Activated T-helper 2 cell treated with anti-CD3 and anti-CD28 coated beads, Interferon-gamma antibody, Interleukin-2, Interleukin-4, amounts not matched to agents 10 μg/mL and 5 μg/mL and 100 μg/mL, durations not matched to agents 14 hours and 24 hours and 36 hours (primary cell): ENCODE data around the gene SLC7A8. TPM values are rescaled to one million over a fixed set of nuclear protein-coding genes. Genes with fewer than 3 reads are reported as not detected.
"Not testable (repeated sequence)": the region's sequence is repeated elsewhere in the genome, so short reads cannot be mapped to it uniquely, and the experiment has no call there.

Experiments
- DNase-seq: peaks from one replicate; pipeline ENCODE4 v3.0.0; 2021; ENCODE audit warnings: low spot score
- H3K27ac Mint-ChIP-seq: one replicate; pipeline ENCODE4 v1.8.0; 2021; ENCODE audit warnings: mixed read lengths
- H3K27me3 Mint-ChIP-seq: one replicate; pipeline ENCODE4 v1.8.0; 2021; ENCODE audit warnings: low read depth, mixed read lengths
- H3K36me3 Mint-ChIP-seq: one replicate; pipeline ENCODE4 v1.8.0; 2021; ENCODE audit warnings: low read depth, mixed read lengths
- H3K4me1 Mint-ChIP-seq: one replicate; pipeline ENCODE4 v1.8.0; 2021; ENCODE audit warnings: low read depth, mixed read lengths
- H3K4me3 Mint-ChIP-seq: one replicate; pipeline ENCODE4 v1.8.0; 2021; ENCODE audit warnings: low read depth, mild to moderate bottlenecking, moderate library complexity, mixed read lengths
- H3K9me3 Mint-ChIP-seq: one replicate; pipeline ENCODE4 v1.8.0; 2021; ENCODE audit warnings: mixed read lengths
- intact Hi-C: fragments of 100-400 bp; cut with micrococcal nuclease; formaldehyde crosslinking; loops from one replicate; pipeline ENCODE4 v1.15.1; 2023
- total RNA-seq: library from RNA; stranded (reverse); gene quantifications from 2 replicates; pipeline ENCODE4 v1.2.3, GENCODE V29; 2022

SLC7A8 gene
- 5.3 and 5.4 TPM in 2 replicates for total RNA-seq

DNA sequence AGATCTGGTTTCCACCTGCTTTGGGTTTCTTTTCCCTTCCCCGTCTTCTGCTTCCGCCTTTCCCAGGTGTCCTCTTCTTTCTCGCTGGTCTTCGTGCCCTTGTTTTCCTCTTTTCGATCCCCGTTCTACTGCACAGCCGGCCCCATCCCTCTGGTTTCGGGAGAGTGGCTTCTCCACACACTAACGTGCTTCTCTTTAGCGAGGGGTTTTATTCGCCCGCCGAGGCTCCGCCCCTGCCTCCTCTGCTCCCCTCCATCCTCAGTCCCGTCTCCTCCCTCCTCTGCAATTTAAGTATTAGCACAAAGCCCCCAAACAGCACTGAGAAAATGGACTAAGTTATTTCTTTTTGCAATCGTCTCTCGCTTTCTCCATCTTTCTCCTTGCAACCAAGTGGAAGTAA, at the start of gene SLC7A8:
SLC7A8 (minus strand) TSS at position 182 of the 400 bp plus-strand sequence. CDS start 746 bp downstream, outside the sequence.
- no peak for DNase-seq
- Mint-ChIP-seq H3K9me3 (no peaks in the 10 kb centered on the region), H3K36me3 (no peaks in the 10 kb centered on the region), H3K4me1 (peaks cover 9% of the 10 kb centered on the region), H3K4me3 (no peak within 1 kb of the TSS), H3K27ac (no peak within 1 kb of the TSS), H3K27me3 (peaks cover 26% of the 10 kb centered on the region)
- intact Hi-C loops: no loop called here

DNA sequence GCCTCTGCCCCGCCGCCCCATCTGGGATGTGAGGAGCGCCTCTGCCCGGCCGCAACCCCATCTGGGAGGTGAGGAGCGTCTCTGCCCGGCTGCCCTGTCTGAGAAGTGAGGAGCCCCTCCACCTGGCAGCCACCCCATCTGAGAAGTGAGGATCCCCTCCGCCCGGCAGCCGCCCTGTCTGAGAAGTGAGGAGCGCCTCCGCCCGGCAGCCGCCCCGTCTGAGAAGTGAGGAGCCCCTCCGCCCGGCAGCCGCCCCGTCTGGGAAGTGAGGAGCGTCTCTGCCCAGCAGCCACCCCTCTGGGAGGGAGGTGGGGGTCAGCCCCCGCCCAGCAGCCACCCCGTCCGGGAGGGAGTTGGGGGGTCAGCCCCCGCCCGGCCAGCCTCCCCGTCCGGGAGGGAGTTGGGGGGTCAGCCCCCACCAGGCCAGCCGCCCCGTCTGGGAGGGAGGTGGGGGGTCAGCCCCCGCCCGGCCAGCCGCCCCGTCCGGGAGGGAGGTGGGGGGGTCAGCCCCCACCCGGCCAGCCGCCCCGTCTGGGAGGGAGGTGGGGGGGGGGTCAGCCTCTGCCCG, 48.9 kb upstream of the SLC7A8 start:
- intact Hi-C loops, DNase-seq, H3K27me3 Mint-ChIP-seq, H3K4me3 Mint-ChIP-seq, H3K27ac Mint-ChIP-seq, H3K36me3 Mint-ChIP-seq, H3K9me3 Mint-ChIP-seq, H3K4me1 Mint-ChIP-seq: not testable (repeated sequence)

DNA sequence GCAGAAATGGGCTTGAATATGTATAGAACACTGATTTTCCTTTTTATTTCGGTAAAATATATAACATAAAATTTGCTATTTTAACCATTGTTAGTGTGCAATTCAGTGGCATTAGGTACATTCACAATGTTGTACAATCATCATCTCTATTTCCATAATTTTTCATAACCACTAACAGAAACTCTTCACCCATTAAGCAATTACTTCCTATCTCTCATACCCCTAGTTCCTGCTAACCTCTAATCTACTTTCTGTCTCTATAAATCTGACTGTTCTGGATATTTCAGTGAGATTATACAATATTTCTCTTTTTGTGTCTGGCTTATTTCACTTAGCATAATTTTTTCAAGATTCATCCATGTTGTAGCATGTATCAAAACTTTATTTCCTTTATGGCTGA, 45.4 kb upstream of the SLC7A8 start:
- no peak for DNase-seq
- Mint-ChIP-seq H3K4me3 (no peak overlapping the region), H3K4me1 (no peaks in the 10 kb centered on the region), H3K27me3 (peaks cover 14% of the 10 kb centered on the region), H3K27ac (no peak overlapping the region), H3K9me3 (no peaks in the 10 kb centered on the region), H3K36me3 (no peaks in the 10 kb centered on the region)
- intact Hi-C loops: no loop called here

DNA sequence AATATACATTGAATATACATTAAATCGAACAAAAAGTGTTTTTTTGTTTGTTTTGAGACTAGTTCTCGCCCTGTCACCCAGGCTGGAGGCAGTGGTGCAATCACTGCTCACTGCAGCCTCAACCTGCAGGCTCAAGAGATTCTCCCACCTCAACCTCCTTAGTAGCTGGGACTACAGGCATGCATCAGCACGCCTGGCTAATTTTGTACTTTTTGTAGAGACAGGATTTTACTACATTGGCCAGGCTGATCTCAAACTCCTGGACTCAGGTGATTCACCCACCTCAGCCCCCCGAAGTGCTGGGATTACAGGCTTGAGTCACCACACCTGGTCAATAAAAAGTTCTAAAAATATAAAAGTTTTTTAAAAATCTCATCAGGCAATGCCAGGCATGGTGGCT, 44.1 kb upstream of the SLC7A8 start:
- Mint-ChIP-seq H3K27me3 (peaks cover 20% of the 10 kb centered on the region), H3K36me3 (no peaks in the 10 kb centered on the region), H3K9me3 (no peaks in the 10 kb centered on the region), H3K27ac (no peak overlapping the region), H3K4me3 (no peak overlapping the region), H3K4me1 (no peaks in the 10 kb centered on the region)
- DNase-seq: no peak
- intact Hi-C loops: no loop called here

DNA sequence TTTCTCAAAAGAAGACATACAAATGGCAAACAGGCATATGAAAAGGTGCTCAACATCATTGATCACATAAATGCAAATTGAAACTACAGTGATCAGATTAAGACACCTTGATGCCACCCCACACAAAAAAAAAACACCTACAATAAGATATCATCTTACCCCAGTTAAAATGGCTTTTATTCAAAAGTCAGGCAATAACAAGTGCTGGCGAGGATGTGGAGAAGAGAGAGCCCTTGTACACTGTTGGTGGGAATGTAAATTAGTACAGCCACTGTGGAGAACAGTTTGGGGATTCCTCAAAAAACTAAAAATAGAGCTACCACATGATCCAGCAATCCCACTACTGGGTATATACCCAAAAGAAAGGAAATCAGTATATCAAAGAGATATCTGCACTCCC, 41.5 kb upstream of the SLC7A8 start:
- H3K27me3 Mint-ChIP-seq: peaks cover 35% of the 10 kb centered on the region
- H3K36me3 Mint-ChIP-seq, H3K27ac Mint-ChIP-seq, intact Hi-C loops, H3K4me1 Mint-ChIP-seq, DNase-seq, H3K4me3 Mint-ChIP-seq, H3K9me3 Mint-ChIP-seq: not testable (repeated sequence)

DNA sequence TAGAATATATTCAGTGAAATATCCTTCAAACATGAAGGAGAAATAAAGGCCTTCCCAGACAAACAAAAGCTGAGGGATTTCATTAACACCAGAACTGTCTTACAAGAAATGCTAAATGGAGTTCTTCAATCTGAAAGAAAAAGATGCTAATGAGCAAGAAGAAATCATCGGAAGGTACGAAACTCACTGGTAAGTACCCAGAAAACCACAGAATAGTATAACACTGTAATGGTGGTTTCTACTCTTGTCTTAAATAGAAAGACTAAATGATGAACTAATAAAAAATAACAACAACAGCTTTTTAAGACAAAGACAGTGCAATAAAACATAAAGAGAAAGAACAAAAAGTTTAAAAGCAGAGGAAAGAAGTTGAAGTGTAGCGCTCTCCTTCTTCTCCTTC, 35.6 kb upstream of the SLC7A8 start:
- no peak overlapping the region for H3K27ac Mint-ChIP-seq
- intact Hi-C loops: no loop called here
- no peaks in the 10 kb centered on the region for H3K9me3 Mint-ChIP-seq
- no peaks in the 10 kb centered on the region for H3K4me1 Mint-ChIP-seq
- DNase-seq: no peak
- peaks cover 37% of the 10 kb centered on the region for H3K27me3 Mint-ChIP-seq
- H3K36me3 Mint-ChIP-seq: no peaks in the 10 kb centered on the region
- no peak overlapping the region for H3K4me3 Mint-ChIP-seq

DNA sequence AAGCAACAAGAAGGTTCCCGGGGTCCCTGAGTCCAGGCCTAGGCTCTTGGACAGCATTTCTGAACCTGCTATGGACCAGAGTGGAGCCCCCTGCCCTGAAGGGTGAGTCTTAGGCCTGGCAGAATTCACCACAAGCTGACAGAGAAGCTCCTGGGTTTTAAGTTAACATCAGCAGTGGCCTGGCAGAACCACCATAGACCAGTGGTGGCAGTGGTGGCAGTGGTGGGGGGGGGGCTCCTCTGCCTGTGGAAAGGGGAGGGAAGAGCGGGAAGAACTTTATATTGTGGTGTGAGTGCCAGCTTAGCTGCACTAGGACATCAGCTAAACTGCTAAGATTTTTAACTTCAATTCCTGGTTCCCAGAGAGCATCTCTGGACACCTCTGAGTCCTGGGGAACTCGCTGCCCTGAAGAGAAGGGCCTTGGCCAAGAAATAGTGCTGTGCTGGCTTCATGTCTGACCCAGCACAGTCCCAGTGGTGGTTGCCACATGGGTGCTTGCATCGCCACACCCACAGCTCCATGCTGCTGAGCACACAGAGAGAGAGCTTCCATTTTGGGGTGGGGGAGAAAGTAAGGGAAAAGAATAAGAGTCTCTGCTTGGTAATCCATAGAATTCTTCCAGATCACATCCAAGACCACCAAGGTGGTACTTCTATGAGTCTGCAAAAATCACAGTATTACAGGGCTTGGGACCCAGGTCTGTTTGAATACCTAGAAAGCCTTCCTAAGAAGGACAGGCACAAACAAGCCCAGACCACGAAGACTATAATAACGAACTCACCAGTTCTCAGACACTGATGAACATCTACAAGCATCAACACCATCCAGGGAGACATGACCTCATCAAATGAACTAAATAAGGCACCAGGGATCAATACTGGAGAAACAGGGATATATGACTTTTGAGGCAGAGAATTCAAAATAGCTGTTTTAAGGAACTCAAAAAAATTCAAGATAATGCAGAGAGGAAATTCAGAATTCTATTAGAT, 33.9 kb upstream of the SLC7A8 start:
- Mint-ChIP-seq H3K27ac (no peak overlapping the region), H3K27me3 (peaks cover 32% of the 10 kb centered on the region), H3K9me3 (no peaks in the 10 kb centered on the region), H3K4me3 (no peak overlapping the region), H3K36me3 (no peaks in the 10 kb centered on the region), H3K4me1 (no peaks in the 10 kb centered on the region)
- DNase-seq: no peak
- intact Hi-C loops: no loop called here

DNA sequence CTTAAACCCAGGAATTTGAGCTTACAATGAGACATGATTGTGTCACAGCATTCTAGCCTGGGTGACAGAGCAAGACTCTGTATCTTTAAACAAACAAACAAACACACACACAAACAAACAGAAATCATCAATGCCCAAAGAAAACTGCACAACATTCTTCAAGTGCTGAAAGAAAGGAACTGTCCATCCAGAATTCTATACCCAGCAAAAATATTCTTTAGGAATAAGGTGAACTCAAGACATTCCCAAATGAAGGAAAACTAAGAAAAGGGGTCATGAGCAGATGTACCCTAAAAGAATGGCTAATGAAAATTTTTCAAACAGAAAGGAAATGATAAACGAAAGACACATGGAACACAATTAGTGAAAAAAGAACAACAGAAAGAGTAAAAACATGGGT, 32.0 kb upstream of the SLC7A8 start:
- H3K27ac Mint-ChIP-seq: no peak overlapping the region
- no peaks in the 10 kb centered on the region for H3K9me3 Mint-ChIP-seq
- no peaks in the 10 kb centered on the region for H3K36me3 Mint-ChIP-seq
- no peaks in the 10 kb centered on the region for H3K4me1 Mint-ChIP-seq
- H3K4me3 Mint-ChIP-seq: no peak overlapping the region
- intact Hi-C loops: no loop called here
- peaks cover 19% of the 10 kb centered on the region for H3K27me3 Mint-ChIP-seq
- no peak for DNase-seq

DNA sequence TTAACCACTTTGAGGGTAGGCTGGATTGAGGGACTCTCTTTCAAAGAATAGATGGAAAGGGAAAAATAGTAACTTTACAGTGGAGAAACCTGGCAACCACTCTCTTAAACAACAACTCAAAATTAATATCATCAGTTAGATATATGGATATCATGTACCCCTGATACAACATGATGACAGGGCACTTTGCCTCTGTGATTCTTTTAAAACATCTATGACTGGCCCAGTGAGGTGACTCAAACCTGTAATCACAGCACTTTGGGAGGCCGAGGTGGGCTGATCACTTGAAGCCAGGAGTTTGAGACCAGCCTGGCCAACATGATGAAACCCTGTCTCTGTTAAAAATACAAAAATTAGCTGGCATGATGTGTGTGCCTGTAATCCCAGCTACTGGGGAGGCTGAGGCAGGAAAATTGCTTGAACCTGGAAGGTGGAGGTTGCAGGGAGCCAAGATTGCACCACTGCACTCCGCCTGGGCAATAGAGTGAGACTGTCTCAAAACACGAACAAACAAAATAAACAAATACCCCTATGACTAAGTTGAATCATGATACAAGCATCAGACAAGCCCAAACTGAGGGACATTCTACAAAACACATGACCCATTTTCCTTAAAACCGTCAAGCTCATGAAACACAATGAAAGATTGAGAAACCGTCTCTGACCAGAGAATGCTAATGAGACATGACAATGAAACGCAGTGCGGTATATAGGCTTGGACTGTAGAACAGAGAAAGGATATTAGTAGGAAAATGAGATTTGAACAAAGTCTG, 26.4 kb upstream of the SLC7A8 start:
- intact Hi-C loops: no loop called here
- Mint-ChIP-seq H3K9me3 (no peaks in the 10 kb centered on the region), H3K4me1 (no peaks in the 10 kb centered on the region), H3K27me3 (peaks cover 19% of the 10 kb centered on the region), H3K4me3 (no peak overlapping the region), H3K27ac (no peak overlapping the region), H3K36me3 (no peaks in the 10 kb centered on the region)
- DNase-seq: no peak

DNA sequence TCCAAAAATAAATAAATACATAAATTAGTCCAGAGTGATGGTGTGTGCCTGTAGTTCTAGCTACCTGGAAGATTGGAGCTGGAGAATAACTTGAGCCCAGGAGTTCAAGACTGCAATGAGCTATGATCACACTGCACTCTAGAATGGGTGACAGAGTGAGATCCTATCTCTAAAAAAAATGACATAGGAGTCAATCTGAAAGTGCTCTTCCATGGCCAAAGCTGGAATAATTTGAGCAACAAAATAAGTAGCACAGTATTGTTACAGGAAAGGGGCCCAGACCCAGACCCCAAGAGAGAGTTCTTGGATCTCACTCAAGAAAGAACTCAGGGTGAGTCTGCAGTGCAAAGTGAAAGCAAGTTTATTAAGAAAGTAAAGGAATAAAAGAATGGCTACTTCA, 24.9 kb upstream of the SLC7A8 start:
- H3K4me1 Mint-ChIP-seq: no peaks in the 10 kb centered on the region
- H3K27ac Mint-ChIP-seq: no peak overlapping the region
- H3K9me3 Mint-ChIP-seq: no peaks in the 10 kb centered on the region
- H3K27me3 Mint-ChIP-seq: peaks cover 24% of the 10 kb centered on the region
- DNase-seq: no peak
- intact Hi-C loops: no loop called here
- no peaks in the 10 kb centered on the region for H3K36me3 Mint-ChIP-seq
- no peak overlapping the region for H3K4me3 Mint-ChIP-seq

DNA sequence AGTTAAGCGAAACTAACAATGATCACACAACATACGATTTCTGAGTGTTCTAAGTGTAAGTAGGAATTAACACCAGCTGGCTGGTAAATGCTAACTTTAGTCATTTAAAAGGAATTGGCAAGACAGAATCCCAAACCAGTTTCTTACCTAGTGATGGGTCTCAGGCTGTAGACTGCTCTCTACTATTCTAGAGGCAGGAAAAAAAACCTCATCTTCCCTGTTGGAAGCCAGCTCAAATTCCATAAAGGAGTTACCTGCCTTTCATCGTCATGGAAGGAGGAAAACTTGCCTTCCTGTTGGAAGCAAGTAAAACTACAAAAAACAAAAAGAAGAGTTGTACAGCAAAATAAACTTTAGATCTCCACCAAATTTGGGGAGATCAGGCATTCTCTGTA, 23.7 kb upstream of the SLC7A8 start:
- Mint-ChIP-seq H3K27me3 (peaks cover 23% of the 10 kb centered on the region), H3K27ac (no peak overlapping the region), H3K9me3 (no peaks in the 10 kb centered on the region), H3K36me3 (no peaks in the 10 kb centered on the region), H3K4me3 (no peak overlapping the region), H3K4me1 (no peaks in the 10 kb centered on the region)
- intact Hi-C loops: no loop called here
- DNase-seq: no peak

DNA sequence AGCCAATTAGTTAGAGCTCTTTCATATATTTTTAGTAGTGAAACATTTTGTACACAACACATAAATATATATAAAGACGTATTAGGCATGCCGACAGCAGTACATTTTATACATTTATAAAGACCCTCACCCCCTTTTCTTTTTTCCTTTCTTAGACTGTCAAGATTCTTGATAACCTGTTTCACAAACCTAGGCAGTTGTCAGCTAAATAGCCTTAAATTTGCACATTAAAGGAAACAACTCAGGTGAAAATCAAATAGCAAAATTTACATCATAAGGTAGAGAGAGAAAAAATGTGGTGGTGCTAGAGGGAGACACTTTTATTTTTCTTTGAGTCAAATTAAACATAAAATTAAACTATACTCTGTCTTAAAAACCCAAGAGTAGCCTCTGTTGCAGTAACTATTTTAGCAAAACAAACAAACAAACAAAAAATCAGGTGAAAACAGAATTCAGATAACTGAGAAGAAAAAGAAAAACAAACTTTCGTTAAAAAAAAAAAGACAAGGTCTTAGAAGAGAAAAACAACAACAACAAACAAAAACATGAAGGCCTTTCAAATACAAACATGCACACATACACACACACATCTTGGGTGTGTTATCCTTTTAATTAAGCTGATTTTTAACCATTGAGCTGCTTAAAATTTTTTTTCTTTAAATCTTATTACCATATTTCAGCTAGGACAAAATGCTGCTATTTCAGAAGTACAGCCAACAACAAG, 23.1 kb upstream of the SLC7A8 start:
- H3K36me3 Mint-ChIP-seq: no peaks in the 10 kb centered on the region
- no peak for DNase-seq
- no peaks in the 10 kb centered on the region for H3K9me3 Mint-ChIP-seq

More for the DNA sequence above, 23.1 kb upstream of the SLC7A8 start:
- no peak overlapping the region for H3K27ac Mint-ChIP-seq
- H3K4me3 Mint-ChIP-seq: no peak overlapping the region
- peaks cover 23% of the 10 kb centered on the region for H3K27me3 Mint-ChIP-seq
- H3K4me1 Mint-ChIP-seq: no peaks in the 10 kb centered on the region
- intact Hi-C loops: no loop called here
